ENCODE measurements around the gene POM121L2. TPM values are rescaled to one million over a fixed set of nuclear protein-coding genes. Genes with fewer than 3 reads are reported as not detected.

The POM121L2 gene
- total RNA-seq, 4 donors from 2014 or later = not detected

DNA sequence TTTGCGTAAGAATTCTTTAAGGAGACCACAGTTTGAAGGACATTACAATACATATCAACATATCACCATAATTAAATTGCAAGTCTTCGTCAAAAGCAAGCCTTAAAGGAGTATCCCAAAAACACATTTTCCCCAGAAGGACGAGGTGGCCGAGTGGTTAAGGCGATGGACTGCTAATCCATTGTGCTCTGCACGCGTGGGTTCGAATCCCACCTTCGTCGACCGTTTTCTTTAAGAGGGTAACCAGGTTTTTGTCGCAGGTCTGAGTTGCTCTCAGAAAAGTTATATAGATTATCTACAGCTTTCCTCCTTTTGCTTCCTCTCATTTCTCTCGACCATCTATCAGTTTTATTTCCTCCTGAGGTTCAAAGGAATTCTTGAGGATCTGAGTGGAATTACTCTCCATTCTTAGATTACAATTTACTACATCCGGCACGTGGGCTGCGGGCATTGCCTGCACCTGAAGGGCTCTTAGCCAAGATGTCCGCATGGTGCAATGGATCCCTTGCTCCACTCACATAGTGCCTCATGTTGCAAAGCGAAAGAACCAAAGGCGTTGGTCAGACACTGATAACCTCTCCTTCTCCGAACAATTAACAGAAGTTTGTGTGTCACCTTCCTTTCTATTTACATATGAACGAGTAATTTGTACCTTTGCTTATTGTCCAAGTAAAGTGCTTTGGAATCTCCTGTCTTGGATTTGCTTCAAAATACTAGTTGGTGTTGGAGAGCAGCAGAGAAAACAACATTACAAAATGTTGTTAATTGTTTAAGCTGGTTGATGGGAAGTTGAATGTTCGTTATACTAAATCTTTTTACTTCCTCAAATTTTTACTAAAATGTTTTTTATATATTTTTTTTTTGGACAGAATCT is 14.0 kb downstream of the POM121L2 start:
- Histone ChIP-seq H3K36me3 (no peaks in the 10 kb centered on the region), H3K4me3 (no peak overlapping the region), H3K27me3 (peaks cover 3 to 80% of the 10 kb centered on the region in 2 donors), H3K4me1 (no peaks in the 10 kb centered on the region), H3K9me3 (peaks cover 0 to 15% (median 0%) of the 10 kb centered on the region in 4 donors), H3K27ac (no peak overlapping the region)
- 25 to 26% methylated on average over 22 of the region's 22 CpGs for WGBS, 2 donors
- DNase-seq (ENCODE audit: low spot score in 2 of 2) = no peak
- TF ChIP-seq CTCF (IDR thresholded peaks at IDR 0.05) (no peak), POLR2A (IDR thresholded peaks at IDR 0.05) (no peak), EP300 (IDR thresholded peaks at IDR 0.05) (no peak)

GRCh38 chr6:27297484-27297856 is 14.6 kb downstream of the POM121L2 start:
- Histone ChIP-seq H3K36me3 (no peaks in the 10 kb centered on the region), H3K4me1 (no peaks in the 10 kb centered on the region), H3K27me3 (peaks cover 3 to 80% of the 10 kb centered on the region in 2 donors), H3K4me3 (no peak overlapping the region), H3K27ac (no peak overlapping the region), H3K9me3 (peaks cover 0 to 15% (median 0%) of the 10 kb centered on the region in 4 donors)
- TF ChIP-seq POLR2A (IDR thresholded peaks at IDR 0.05) (no peak), EP300 (IDR thresholded peaks at IDR 0.05) (no peak), CTCF (IDR thresholded peaks at IDR 0.05) (no peak)
- DNase-seq (ENCODE audit: low spot score in 2 of 2) = no peak
- WGBS, 2 donors = 13 to 16% methylated on average over 7 of the region's 7 CpGs

GRCh38 chr6:27296106-27296783 is 15.8 kb downstream of the POM121L2 start:
- H3K27me3 ChIP-seq = peaks cover 3 to 80% of the 10 kb centered on the region in 2 donors
- DNase-seq (ENCODE audit: low spot score in 2 of 2) = no peak
- WGBS, 2 donors = 4% methylated on average over 27 of the region's 27 CpGs
- H3K9me3 ChIP-seq = peaks cover 0 to 18% (median 0%) of the 10 kb centered on the region in 4 donors
- H3K4me3 ChIP-seq = no peak overlapping the region
- no peaks in the 10 kb centered on the region for H3K36me3 ChIP-seq
- H3K27ac ChIP-seq = no peak overlapping the region
- TF ChIP-seq CTCF (IDR thresholded peaks at IDR 0.05) (no peak), POLR2A (IDR thresholded peaks at IDR 0.05) (no peak), EP300 (IDR thresholded peaks at IDR 0.05) (no peak)
- no peaks in the 10 kb centered on the region for H3K4me1 ChIP-seq

- Histone ChIP-seq H3K36me3 (no peaks in the 10 kb centered on the region), H3K4me1 (no peaks in the 10 kb centered on the region), H3K27ac (no peak overlapping the region), H3K9me3 (peaks cover 0 to 18% (median 0%) of the 10 kb centered on the region in 4 donors), H3K27me3 (peaks cover 3 to 83% of the 10 kb centered on the region in 2 donors), H3K4me3 (no peak overlapping the region)
- DNase-seq (ENCODE audit: low spot score in 2 of 2) = no peak
- TF ChIP-seq EP300 (IDR thresholded peaks at IDR 0.05) (no peak), CTCF (IDR thresholded peaks at IDR 0.05) (no peak)
- 3 to 5% methylated on average over 20 of the region's 20 CpGs for WGBS, 2 donors
Measured at GRCh38 chr6:27295301-27296079, 16.6 kb downstream of the POM121L2 start.

Data from tibial nerve (tissue), 4 donors.